NCI-H69 (cell line): ENCODE measurements around the gene CREB1.
"Not testable (repeated sequence)": the region's sequence is repeated elsewhere in the genome, so short reads cannot be mapped to it uniquely, and the experiment has no call there.

Source experiments
- DNase-seq: peaks from one replicate; lab custom pipeline; 2025; lab: John Stamatoyannopoulos, UW

The CREB1 gene

GRCh38 chr2:207529330-207530159, at the start of gene CREB1:
CREB1 (plus strand) TSS chr2:207529962; CDS start chr2:207555636, 25,674 bp downstream.
- DNase-seq = peak; percentile 93

- no peak for DNase-seq
Measured at GRCh38 chr2:207480521-207481040, 49.2 kb upstream of the CREB1 start.

GRCh38 chr2:207481924-207482323, 47.8 kb upstream of the CREB1 start:
- peak; percentile 43 for DNase-seq

GRCh38 chr2:207482630-207483029, 47.1 kb upstream of the CREB1 start:
- DNase-seq = no peak

- DNase-seq = no peak
Measured at GRCh38 chr2:207483066-207483465, 46.7 kb upstream of the CREB1 start.

DNA sequence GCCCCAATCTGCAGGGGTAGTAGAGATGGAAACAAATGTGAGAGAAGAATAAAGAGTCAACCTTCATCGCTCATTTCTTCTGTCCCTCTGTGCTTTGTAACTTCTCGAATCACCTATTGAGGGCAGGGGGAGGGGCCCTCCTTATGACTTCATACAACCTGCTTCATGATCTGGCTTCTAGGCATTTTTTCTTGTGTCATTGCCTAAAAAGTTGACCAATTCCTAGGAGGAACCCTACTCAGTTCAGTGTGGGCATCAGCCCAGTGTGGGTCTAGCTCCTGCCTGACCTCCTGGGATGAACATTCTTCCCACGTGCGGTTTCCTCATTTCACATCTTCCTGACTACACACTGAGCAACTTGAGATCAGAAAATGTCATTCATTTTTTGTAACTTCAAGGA, 46.3 kb upstream of the CREB1 start:
- DNase-seq = no peak

- no peak for DNase-seq
Measured at GRCh38 chr2:207484444-207485391, 45.0 kb upstream of the CREB1 start.

DNA sequence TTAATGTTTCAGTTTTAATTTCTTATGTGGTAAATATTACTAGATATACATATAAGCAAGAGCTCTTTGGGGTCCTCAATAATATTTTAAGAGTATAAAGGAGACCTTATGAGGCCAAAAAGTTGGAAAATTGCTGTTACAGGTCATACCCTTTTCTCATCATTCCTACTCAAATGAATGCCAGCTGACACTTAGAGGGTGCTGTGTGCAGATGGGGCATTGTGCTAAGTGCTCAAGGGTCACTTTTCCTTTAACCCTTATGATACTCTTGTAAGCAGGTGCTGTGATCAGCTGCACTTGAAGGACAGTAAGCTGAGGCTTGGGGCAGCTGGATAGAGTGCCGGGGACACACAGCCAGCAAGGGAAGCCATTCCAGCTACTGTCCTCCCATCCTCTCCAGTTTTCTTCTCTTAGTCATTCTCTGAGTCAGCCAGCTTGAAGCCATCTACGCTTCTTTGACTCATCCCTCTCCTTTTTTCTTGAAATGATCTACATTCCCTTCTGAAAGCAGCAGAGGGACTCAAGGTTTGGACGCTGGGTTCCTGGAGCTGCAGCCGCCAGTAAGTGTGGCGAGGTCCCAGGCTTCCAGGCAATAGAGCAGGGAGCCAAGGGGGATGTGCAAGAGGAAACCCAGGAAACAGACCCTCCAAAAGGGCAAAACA, 42.0 kb upstream of the CREB1 start:
- no peak for DNase-seq

- DNase-seq = no peak
Measured at GRCh38 chr2:207489251-207489650, 40.5 kb upstream of the CREB1 start.

GRCh38 chr2:207490441-207490840, 39.3 kb upstream of the CREB1 start:
- DNase-seq = no peak

DNA sequence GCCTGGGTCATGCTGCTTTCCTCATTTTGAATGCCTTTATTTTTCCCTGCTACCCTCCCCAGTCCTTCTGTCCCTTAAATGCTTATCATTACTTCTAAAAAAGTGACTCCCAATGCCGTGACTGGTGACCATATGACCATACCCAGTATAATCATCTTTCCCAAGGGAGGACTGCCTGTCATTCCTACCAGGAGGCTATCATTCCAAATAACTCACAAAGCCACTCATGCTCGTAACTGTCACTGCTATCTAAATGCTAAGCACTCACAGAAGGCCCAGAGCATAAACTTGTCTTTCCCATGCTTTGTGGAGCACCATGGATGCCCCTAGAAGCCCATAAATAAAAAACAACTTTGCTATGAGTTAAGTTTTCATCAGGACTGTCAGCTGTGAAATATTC, 38.7 kb upstream of the CREB1 start:
- DNase-seq = peak; percentile 2

DNA sequence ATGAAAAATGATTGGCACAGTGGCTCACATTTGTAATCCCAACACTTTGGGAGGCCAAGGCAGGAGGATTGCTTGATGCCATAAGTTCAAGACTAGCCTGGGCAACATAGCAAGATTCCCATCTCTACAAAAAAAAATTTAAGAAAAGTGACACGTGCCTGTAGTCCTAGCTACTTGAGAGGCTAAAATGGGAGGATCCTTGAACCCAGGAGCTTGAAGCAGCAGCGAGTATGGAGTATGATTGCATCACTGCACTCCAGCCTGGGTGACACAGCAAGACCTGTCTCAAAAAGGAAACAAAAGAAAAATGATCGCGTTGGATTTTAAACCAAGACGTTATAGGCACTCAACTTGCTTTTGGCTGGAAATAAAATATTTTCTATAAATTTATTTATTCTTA, 37.8 kb upstream of the CREB1 start:
- no peak for DNase-seq

GRCh38 chr2:207492461-207492860, 37.3 kb upstream of the CREB1 start:
- no peak for DNase-seq

- no peak for DNase-seq
Measured at GRCh38 chr2:207494137-207494536, 35.6 kb upstream of the CREB1 start.

DNA sequence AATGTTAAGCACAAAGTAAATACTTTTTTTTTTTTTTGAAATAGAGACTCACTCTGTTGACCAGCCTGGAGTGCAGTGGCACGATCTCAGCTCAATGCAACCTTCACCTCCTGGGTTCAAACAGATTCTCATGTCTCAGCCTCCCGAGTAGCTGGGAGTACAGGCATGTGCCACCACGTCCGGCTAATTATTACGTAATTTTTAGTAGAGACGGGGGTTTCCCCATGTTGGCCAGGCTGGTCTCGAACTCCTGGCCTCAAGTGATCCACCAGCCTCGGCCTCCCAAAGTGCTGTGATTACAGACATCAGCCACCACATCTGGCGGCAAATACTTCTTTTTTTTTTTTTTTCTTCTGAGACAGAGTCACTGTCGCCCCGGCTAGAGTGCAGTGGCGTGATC, 32.8 kb upstream of the CREB1 start:
- DNase-seq = not testable (repeated sequence)

DNA sequence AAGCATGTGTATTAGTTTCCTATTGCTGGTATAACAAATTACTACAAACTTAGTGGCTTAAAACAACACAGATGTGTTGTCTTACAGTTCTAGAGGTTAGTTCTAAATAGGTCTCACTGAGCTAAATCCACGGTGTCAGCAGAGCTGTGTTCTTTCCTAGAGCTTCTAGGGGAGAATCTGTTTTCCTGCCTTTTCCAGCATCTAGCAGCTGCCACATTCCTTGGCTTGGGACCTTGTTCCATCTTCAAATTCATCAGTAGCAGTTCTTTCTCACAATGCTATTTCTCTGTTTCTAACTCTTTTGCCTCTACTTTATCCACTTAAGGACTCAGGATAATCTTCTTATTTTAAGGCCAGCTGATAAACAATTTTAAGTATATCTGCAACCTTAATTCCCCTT, 32.2 kb upstream of the CREB1 start:
- no peak for DNase-seq

- DNase-seq = peak; percentile 3
Measured at GRCh38 chr2:207498427-207498826, 31.3 kb upstream of the CREB1 start.

GRCh38 chr2:207499114-207499513, 30.6 kb upstream of the CREB1 start:
- no peak for DNase-seq

GRCh38 chr2:207501802-207502576, 27.8 kb upstream of the CREB1 start:
- DNase-seq = no peak

GRCh38 chr2:207502577-207503198, 27.1 kb upstream of the CREB1 start:
- DNase-seq = no peak

DNA sequence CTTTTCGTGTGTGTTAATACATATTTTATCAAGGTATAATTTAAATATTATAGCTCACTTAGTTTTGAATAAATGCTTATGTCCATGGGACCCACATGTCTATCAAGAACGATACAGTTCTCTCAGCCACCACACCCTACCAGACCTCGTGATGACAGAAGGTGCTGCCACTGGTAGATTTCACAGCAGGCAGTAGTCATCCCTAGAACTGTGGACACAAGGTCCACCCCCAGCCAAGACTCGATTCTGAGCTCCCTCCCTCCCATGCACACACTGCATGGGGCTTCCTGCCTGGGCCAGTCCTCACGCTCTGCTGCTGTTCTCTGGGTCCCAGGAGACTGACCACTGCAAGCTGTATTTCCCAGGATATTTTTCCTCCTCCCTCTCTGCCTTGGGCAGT, 26.5 kb upstream of the CREB1 start:
- peak; percentile 69 for DNase-seq
